ENCODE measurements around the gene FBXO2.

Gene FBXO2

DNA sequence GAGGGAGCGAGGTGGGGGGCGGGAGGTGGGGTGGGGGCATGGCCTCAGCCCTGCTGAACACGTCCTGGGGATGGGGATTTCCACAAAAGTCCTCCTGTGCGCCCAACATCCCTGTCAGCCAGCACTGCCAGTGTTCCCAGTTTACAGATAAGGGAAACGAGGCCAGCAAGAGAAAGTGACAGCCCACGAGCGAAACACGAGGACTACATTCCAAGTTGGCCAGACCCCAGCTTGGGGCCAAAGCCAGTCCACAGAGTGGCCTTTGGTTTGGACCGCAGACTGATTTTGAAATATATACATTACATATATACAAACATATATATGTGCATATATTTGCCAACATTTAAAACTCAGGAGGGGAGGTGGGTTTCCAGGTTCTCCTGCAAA is 5.0 kb downstream of the FBXO2 start:
- TF ChIP-seq, protein P1, sequence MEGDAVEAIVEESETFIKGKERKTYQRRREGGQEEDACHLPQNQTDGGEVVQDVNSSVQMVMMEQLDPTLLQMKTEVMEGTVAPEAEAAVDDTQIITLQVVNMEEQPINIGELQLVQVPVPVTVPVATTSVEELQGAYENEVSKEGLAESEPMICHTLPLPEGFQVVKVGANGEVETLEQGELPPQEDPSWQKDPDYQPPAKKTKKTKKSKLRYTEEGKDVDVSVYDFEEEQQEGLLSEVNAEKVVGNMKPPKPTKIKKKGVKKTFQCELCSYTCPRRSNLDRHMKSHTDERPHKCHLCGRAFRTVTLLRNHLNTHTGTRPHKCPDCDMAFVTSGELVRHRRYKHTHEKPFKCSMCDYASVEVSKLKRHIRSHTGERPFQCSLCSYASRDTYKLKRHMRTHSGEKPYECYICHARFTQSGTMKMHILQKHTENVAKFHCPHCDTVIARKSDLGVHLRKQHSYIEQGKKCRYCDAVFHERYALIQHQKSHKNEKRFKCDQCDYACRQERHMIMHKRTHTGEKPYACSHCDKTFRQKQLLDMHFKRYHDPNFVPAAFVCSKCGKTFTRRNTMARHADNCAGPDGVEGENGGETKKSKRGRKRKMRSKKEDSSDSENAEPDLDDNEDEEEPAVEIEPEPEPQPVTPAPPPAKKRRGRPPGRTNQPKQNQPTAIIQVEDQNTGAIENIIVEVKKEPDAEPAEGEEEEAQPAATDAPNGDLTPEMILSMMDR (IDR thresholded peaks at IDR 0.05; ENCODE audit: low read depth, low read length), result no peak
- H3K4me3 ChIP-seq (replicated peaks in 1 of 2; ENCODE audit: low read depth in 2 of 2, low read length in 2 of 2), result no peak overlapping the region
- DNase-seq (ENCODE audit: low read depth in 2 of 2), result no peak

DNA sequence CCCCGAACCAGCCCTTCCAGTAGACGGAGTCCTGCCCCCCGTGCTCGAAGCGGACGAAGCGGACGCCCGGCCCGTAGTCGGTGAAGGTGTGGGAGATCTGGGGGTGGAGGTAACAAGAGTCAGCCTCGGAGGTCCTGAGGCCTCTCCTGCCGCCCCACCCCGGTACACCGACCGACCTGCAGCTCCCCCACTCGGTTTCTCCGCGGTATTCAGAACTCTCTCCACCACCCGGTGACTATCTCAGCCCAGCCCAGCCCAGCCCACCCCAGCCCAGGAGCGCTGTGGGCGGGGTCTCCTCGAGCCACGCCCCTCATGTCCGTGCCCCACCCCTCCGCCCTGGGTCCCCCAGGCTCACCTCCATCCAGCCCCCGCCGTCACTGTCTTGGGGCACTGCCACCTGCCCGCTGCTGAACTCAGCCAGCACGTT is 5.5 kb downstream of the FBXO2 start:
- TF ChIP-seq, protein P1 (IDR thresholded peaks at IDR 0.05; ENCODE audit: low read depth, low read length), result no peak
- no peak overlapping the region for H3K4me3 ChIP-seq (replicated peaks in 1 of 2; ENCODE audit: low read depth in 2 of 2, low read length in 2 of 2)
- no peak for DNase-seq (ENCODE audit: low read depth in 2 of 2)

DNA sequence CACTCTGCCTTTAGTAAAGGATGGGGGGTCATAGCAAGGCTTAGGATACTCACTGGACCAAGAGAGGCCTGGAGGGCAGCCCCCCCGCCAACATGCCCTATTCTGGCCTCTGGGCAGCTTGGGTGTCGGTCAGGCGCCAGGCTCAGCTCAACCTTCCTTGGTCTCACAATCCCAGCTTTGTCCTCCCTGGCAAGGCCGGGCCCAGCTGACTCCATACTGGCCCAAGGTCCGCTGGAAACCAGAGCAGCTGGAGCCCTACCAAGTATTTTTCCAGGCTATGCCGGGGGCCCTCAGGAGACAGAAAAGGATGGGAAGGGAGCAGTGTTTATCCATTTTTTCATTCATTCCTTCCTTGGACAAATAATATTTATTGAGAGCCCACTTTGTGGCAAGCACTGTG is 6.2 kb downstream of the FBXO2 start:
- TF ChIP-seq, protein P1 (IDR thresholded peaks at IDR 0.05; ENCODE audit: low read depth, low read length), result no peak
- H3K4me3 ChIP-seq (replicated peaks in 1 of 2; ENCODE audit: low read depth in 2 of 2, low read length in 2 of 2), result no peak overlapping the region
- DNase-seq (ENCODE audit: low read depth in 2 of 2), result no peak

DNA sequence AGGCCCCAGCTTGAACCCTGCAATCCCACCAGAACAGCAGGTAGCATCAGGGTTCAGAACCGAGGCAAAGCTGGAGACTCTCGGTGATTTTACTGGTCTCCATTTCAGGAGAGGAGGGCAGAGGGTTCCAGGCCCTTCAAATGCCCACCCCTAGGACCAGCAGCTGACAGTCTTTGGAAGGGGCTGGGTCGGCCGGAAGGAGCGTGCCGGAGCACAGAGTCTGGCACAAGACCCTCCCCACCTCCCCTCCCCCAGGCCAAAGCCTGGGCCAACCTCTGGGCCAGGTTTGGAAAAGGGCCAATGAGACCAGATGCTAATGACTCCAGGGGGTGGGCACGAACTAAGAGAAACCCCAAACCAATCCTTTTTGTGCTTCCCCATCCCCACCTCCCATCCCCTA is 6.9 kb downstream of the FBXO2 start:
- no peak overlapping the region for H3K4me3 ChIP-seq (replicated peaks in 1 of 2; ENCODE audit: low read depth in 2 of 2, low read length in 2 of 2)
- TF ChIP-seq, protein P1 (IDR thresholded peaks at IDR 0.05; ENCODE audit: low read depth, low read length), result no peak
- no peak for DNase-seq (ENCODE audit: low read depth in 2 of 2)

DNA sequence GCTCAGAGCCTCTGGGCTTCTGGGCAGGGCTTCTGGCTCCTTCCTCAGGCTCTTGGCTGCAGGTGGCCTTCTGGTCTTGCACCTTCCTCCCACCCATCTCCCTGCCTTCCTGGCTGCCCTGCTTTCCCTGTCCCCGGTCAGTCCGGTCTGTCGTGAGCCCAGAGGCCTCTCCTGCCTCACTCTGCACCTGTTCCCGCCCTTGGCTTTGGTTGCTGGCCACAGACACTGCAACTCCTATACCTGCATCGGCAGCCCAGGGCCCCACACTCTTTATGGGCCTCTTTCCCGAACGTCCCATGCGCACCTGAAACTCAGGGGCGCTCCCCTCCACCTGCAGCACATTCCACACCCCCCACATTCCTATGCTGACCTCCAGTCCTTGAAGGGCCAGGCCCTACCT is 7.9 kb downstream of the FBXO2 start:
- no peak for DNase-seq (ENCODE audit: low read depth in 2 of 2)
- TF ChIP-seq, protein P1 (IDR thresholded peaks at IDR 0.05; ENCODE audit: low read depth, low read length), result no peak
- no peak overlapping the region for H3K4me3 ChIP-seq (replicated peaks in 1 of 2; ENCODE audit: low read depth in 2 of 2, low read length in 2 of 2)

GRCh38 chr1:11645670-11646265 is 8.5 kb downstream of the FBXO2 start:
- DNase-seq (ENCODE audit: low read depth in 2 of 2), result peak; percentile 80 to 82
- TF ChIP-seq, protein P1 (IDR thresholded peaks at IDR 0.05; ENCODE audit: low read depth, low read length), result peak; percentile 88

GRCh38 chr1:11645270-11645669 is 9.0 kb downstream of the FBXO2 start:
- TF ChIP-seq, protein P1 (IDR thresholded peaks at IDR 0.05; ENCODE audit: low read depth, low read length), result no peak
- H3K4me3 ChIP-seq (replicated peaks in 1 of 2; ENCODE audit: low read depth in 2 of 2, low read length in 2 of 2), result no peak overlapping the region
- no peak for DNase-seq (ENCODE audit: low read depth in 2 of 2)

More at GRCh38 chr1:11645670-11646265, 8.5 kb downstream of the FBXO2 start:
- H3K4me3 ChIP-seq (replicated peaks in 1 of 2; ENCODE audit: low read depth in 2 of 2, low read length in 2 of 2), result no peak overlapping the region

All from cardiac fibroblast (primary cell).